ENCODE data around the gene PDSS2.
A peak's percentile ranks its signal among the peaks of the same experiment; 100 is the strongest.
"Not testable (repeated sequence)": the region's sequence is repeated elsewhere in the genome, so short reads cannot be mapped to it uniquely, and the experiment has no call there.

Gene PDSS2

DNA sequence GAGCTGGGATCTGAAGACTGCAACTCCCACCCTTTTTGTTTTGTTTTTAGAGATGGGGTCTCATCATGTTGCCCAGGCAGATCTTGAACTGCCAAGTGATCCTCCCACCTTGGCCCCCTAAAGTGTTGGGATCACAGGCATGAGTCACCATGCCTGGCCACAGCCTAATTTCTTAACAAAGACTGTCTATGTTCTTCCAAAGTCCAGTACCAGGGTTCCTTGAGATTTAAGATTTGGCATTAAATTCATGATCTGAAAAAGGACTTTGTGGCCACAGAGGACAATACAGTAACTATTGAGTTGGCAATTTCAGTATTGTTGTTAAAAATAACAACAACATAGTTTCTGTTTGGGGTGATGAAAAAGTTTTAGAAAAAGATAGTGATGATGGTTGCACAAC is 315.4 kb downstream of the PDSS2 start:
- no peak for DNase-seq

DNA sequence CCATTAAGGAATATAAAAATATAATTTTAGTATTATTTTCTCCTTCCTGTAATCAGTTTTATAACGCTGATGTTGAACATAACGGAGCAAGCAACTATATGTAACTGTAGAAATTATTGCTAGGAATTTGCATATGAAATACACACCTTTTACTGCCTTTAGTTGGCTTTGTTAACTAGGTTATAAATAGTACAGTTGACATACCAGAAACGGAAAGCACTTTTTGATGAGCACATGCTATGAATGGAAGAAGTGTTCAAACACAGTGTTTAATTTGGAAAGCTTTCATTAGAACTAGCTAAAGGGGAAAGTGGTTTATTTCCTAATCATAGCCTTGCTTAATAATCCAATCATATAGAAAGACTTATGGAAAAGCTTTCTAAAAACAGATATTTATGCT is 318.8 kb downstream of the PDSS2 start:
- no peak for DNase-seq

DNA sequence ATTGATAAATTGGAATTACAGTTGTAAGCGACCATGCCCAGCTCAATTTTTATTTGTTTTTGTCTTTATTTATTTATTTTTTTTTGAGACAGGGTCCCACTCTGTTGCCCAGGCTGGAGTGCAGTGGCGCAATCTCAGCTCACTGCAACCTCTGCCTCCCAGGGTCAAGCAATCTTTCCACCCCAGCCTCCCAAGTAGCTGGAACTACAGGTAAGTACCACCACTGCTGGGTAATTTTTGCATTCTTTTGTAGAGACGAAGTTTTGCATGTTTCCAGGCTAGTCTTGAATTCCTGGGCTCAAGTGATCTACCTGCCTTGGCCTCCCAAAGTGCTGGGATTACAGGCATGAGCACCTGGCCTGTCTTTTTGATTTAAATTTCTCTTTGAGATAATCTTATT is 323.0 kb downstream of the PDSS2 start:
- not testable (repeated sequence) for DNase-seq

DNA sequence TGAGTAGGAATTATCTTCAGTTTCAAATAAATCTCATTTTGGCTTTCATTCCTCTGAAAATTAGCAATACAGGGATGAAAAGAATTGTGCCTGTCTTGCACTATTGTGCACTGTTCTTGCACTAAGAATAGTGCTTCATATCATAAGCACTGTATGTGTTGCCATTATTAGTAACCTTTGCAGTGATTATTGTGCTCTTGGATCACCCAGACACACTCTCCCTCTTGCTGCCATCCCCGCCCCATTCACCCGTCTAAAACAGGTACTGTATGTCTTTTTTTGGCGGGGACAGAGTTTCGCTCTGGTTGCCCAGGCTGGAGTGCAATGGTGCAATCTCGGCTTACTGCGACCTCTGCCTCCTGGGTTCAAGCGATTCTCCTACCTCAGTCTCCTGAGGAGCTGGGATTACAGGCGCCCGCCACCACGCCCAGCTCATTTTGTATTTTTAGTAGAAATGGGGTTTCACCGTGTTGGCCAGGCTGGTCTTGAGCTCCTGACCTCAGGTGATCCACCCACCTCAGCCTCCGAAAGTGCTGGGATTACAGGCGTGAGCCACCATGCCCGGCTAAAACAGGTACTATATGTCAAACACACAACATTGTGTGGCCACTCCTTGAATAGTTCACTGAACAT is 324.2 kb downstream of the PDSS2 start:
- not testable (repeated sequence) for DNase-seq

DNA sequence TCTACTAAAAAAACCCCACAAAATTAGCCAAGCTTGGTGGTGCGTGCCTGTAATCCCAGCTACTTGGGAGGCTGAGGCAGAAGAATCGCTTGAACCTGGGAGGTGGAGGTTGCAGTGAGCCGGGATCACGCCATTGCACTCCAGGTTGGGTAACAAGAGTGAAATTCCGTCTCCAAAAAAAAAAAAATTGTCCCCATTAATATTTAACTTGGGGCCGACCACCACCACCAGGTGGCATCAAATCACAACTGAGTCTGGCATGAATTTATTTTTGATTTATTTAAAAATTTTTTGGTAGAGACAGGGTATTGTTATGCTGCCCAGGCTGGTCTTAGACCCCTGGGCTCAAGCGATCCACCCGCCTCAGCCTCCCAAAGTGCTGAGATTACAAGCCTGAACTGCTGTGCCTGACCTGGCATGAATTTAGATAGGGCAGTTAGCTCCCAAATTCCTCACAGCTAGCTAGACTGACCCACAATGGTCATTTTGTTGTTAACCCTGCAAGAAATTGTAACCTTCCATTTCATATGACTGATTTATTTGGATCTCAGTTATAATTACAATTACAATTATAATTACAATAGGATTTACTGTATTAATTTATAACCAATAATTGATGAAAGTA is 326.9 kb downstream of the PDSS2 start:
- DNase-seq: peak; percentile 20

DNA sequence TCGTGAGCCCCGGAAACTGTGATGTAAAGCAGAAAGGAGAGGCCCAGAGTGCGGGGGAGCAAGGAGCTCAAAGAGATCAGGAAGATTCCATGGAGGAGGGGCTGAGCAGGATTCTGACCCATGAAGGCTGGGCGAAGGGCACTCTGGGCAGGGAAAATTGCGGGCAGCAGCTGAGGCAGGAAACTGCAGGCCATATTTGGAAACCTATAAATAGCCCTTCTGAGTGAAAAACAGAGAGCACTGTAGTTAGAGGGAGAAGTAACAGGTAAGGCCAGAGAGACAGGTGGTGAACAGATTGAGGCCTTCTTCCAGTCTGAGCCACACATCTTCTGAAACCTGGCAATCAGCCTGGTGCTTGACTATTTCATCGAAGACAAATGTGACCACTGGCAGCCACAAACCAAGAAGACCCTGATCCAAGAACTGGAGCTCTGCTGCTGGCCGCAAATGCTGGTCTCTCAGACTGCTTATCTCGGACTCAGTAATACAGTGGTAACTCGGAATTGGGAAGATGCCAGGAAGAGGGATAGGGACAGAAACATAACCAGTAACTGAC is 329.9 kb downstream of the PDSS2 start:
- DNase-seq: no peak

DNA sequence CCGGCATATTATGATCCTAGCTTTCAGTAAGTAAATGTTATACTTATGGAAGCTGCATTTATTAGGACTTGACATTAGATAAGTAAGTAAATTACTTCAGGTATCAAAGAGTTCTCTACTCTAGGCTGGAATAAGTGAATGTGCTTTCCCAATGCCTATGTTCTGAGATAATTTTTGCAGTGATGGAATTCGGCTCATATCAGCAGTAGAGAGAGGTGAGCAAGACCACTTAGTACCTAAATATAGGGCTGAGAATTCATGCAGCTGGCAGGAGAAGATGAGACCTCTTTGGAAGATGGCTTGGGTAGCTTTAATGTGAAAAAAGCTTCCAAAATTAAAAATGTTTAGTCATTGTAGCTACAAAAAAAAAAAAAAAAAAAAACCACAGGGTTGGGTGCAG is 330.8 kb downstream of the PDSS2 start:
- DNase-seq: no peak

DNA sequence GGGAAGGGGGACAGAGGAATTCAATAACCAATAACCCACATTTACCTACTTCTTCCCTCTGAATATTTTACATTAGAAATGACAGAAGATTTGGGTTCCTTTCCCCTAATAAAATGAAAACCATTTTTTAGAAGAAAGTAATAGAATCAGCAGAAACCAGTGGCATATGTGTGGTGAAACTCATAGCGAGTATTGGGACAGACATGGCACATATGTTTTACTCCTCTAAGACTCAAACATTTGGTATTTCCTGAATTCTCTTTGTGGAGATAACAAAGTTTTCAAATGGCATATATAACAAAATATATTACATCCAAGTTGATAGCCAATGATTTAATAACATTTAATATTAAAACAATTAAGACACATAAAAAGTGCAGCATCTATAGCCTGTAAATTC is 331.2 kb downstream of the PDSS2 start:
- DNase-seq: no peak

DNA sequence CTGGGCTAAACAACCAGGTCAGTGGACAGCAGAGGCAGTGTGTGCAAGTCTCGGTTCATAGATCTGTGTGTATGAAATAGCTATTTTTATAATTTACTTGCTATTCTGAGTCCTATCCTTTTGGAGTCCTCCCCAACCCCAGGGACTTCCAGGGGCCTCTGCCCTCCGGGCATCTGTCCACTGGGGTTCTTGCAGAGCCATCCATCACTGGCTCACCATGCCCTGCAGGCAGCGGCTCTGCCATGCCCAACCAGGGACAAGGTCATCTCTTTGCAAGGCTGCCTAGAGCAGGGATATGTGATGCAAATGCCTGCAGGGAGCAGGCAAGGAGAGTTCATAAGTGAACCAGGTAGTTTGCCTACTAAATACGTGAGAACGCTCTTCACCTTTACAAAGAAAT is 333.6 kb downstream of the PDSS2 start:
- DNase-seq: no peak

DNA sequence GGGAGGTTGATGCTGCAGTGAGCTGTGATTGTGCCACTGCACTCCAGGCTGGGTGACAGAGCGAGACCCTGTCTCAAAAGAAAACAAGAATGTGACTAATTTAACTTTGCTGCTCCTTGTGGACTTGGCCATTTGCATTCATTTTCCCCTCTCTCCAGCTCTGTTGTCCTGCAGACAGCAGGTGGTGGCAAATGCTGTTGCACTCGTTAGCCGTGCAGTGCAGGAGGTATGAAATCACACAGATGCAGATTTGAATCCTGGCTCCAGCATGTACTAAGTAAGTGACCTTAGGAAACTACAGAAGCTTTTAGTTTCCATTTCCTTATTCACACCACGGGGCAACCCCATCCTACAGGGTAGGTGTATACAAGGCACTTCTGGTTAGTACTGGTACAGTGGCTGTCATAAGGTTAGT is 334.4 kb downstream of the PDSS2 start:
- DNase-seq: no peak

DNA sequence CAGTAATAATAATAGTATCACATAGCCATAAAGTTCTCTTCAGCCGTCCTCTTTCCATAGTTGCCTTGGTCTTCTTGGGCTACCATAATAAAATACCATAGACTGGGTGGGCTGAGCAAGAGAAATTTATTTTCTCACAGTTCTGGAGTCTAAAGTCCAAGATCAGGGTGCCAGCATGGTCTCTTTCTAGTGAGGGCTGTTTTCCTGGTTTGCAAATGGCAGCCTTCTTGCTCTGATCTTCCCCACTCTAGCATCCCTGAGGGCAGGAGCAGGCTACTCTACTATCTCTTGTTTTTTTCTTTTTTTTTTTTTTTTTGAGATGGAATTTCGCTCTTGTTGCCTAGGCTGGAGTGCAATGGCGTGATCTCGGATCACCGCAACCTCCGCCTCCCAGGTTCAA is 335.9 kb downstream of the PDSS2 start:
- DNase-seq: no peak

DNA sequence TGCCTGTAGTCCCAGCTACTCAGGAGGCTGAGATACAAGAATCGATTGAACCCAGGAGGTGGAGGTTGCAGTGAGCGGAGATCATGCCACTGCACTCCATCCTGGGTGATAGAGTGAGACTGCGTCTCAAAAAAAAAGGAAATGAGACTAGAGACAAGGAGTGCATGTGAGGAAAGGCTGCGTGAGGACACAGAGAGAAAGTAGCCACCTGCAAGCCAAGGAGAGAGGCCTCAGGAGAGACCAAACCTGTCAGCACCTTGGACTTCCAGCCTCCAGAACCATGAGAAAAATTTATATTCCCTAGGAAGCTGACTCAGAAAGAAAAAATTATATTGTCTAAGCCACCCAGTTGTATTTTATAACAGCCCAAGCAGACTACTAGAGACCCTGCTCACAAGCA is 336.6 kb downstream of the PDSS2 start:
- DNase-seq: no peak

DNA sequence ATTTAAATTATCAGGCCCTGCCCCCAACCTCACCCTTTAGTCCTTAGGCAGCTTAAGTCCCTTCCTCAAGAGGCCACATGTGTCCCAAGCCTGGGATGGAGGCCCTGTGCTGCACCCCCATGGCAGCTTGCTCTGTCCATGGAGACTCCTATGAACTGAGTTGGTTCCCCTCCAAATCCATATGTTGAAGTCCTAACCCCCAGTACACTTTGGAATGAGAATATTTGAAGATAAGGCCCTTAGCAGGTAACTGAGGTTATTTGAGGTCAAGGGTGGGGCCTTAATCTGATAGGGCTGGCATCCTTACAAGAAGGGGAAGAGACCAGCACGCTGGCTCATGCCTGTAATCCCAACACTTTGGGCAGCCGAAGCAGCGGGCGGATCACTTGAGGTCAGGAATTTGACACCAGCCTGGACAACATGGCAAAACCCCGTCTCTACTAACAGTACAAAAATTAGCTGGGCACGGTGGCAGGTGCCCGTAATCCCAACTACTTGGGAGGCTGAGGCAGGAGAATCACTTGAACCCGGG is 337.3 kb downstream of the PDSS2 start:
- no peak for DNase-seq

DNA sequence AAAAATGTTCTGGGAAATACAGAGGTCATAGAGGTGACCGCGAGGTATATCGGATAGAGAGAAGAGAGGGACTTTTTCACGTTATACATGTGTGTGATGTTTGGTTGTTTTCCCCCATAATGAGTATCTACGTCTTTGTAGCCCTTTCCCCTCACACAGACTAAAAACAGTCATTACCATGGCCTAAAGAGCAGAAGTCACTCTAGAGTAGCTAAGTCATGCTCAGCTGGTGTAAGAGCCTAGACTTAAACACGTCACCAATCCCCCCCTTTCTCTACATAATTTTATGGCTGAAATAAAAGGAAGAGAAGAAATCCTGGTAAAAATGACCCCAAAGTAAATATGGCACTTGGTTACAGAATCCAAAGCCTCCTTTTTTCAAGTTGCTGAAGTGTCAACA is 338.1 kb downstream of the PDSS2 start:
- no peak for DNase-seq

DNA sequence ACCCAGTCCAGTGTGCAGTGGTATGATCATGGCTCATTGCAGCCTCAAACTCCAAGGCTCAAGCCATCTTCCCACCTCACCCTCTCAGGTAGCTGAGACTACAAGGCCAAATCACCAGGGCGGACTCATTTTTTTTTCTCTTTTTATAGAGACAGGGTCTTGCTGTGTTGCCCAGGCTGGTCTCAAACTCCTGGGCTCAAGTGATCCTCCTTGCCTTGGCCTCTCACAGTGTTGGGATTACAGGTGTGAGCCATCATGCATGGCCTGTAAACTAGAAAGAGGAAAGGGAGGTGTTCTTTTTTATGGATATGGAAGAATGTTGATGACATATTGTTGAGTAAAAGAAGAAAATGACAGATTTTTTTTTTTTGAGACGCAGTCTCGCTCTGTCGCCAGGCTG is 339.0 kb downstream of the PDSS2 start:
- DNase-seq: no peak

DNA sequence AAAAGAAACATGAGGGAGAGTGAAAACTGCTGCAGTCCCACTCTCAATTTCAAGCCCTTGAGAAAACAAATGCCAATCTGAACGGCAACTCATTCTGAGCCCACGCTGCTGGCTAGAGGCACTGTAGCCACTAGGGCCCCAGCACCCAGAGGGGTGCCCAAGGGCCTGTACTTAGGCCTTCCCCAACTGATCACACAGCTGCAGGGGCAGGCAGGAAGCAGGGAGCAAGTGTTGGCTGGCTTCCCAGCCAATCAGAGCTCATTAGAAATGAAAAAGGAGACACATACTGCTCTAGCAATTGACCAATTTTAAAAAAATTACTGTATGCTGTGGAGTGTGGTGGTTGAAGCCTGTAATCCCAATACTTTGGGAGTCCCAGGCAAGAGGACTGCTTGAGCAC is 340.4 kb downstream of the PDSS2 start:
- DNase-seq: no peak

DNA sequence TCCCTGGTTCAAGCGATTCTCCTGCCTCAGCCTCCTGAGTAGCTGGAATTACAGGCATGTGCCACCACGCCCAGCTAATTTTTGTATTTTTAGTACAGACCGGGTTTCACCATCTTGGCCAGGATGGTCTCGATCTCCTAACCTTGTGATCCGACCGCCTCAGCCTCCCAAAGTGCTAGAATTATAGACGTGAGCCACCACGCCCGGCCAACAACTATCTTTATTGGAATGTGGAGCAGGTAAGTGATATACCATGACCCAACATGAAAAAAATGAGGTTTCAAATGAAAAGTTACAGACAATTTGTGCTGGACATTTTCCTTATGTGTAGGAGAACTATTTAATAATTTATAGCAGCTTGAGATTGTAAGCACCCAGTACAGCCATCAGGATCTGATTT is 340.8 kb downstream of the PDSS2 start:
- DNase-seq: not testable (repeated sequence)

DNA sequence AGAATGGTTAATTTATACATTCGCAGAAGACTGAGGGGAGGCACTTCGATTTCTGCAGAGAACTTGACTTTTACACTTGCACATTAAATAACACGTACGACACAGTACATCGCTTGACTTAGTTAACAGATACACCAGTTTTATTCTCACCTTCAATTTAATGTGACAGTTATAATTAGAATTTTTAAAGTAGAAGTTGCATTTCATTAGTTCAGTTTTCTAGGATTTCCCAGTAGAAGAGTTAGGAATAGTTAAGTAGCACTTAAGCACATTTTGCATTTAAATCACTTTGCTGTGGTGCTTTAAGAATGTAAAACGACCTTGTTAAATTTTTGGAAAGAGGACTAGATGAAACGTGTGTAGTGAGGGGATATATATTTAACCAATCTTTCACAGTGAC is 342.4 kb downstream of the PDSS2 start:
- DNase-seq: no peak

DNA sequence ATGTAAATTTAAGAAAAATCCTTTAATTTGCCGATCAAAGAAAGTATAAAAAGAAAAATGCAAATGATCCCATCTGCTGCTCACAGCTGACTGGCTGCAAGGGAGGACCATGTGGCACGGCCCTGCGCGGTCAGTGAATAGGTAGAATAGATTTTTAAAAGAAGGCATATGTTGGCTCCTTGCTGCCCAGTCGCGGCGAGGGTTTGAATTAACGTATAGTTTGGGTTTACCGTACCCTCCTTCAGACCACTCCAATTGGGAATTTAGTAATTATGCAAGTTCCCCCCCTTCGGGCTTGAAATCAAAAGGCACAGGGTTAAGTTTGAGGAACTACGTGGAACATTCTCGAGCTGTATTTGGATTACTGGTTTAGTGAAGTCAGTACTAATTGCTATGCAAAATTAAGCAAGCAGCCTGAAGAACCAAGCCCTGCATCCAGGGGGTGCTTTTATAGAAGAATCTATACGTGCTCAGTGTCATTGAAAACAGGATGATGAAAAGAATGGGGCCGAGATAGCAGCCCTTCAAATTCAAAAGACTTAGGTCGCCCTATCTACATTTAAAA is 343.0 kb downstream of the PDSS2 start:
- DNase-seq: peak; percentile 19

DNA sequence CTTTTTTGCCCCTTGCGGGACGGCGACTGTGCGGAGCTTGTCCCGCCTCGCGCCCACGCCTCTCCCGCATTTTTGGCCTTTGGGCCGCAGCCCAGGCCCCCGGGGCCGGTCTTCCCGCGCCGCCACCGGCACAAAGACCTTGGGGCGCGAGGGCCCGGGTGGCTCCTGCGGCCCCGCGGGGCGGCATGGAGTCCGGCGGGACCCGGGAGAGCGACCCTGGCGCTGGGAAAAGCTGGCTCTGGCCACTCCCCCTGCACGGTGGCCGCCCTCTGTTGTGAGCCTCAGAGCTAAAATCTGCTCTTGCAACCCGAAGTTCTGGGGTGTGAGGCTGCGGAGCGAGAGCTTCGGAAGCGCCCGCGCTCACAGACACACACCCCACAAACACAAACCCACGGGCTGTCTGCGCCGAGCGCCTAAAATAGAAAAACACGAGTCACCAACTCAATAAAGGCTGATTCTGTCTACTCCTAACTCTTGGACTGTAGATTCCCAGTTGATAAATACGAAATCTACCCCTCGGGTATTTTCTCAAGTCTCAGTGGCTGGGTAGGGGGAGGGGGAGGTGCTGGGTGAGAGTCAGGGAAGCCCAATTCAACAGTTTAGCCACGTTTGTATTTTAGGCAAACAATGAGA is 343.6 kb downstream of the PDSS2 start:
- DNase-seq: peak; percentile 30

DNA sequence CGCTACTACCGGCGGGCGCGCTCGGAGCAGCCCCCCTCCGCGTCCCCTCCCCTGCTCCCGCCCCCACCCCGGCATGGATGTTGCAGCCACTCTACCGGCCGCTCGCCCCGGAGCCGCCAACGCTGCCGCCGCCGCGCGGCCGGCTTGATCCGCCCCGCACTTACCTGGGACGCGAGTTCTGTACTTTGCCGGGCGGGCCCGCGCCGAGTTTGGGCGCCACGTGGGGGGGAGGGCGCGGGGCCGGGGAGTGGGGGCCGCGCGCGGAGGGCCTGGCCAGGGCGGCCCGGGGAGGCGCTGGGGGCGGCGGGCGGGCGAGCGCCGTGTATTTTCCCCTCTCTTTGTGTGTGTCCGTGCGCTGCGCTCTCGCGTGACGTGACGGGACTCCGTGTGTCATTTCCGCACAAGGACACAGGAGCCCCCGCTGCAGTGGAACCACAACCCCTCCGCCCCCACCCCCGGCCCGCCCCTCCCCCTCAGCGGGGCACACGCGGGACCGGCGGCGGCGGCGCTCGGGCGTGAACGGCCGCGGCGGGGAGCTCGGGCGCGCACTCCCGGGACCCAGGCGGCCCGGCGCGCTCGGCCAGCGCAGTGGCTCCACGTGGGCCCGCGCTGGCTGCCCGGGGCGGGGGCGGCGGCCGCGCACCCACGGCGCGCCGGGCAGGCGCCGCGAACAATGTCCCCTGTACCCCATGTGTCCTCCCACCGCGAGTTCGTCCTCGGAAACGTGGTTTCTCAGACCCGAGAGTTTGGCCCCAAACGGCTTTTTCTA is 344.3 kb downstream of the PDSS2 start, which contains the start of gene BEND3:
Gene BEND3, minus strand, starts transcription at position 590 of the 769 bp plus-strand sequence. CDS start 16,230 bp downstream, outside the sequence.
- DNase-seq: peak; percentile 31

DNA sequence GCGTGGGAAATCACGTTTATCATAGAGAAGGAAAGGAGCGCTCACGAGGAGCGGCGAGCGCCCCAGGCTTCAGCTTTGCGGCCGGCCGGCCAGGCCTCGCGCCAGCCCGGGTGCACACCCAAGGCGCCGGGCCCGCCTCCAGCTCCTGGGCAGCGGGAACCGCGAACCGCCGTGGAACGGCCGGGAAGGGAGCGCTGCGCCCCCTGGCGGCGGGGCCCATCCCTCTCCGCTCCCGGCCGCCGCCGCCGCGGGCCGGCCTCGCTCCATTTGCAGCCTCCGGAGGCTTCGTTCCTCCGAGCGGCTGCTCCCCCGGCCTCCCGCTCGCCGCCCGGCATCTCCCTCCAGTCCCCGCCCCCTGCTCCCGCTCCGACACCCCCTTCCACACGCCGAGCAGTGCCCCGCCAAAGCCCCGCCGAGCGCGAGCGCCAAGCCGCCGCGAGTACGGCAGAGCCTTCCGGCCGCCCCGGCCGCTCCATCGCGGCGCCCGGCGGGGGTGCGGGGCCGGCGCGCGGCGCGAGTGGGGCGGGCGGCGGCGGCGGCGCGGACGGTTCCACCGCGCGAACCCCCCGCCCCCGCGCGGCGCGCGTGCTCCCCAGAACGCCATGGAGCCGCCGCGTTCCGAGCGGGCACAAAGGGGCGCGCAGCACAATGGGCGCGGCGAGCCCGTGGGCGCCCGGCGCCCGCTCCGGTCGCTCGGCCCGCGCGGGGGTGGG is 345.0 kb downstream of the PDSS2 start:
- peak; percentile 65 for DNase-seq
